ENCODE data around the gene PTPN11. TPM values are rescaled to one million over a fixed set of nuclear protein-coding genes. Genes with fewer than 3 reads are reported as not detected.
"Not testable (repeated sequence)": the region's sequence is repeated elsewhere in the genome, so short reads cannot be mapped to it uniquely, and the experiment has no call there.

Gene PTPN11
- total RNA-seq, 1 donor, result 133 TPM

- DNase-seq (ENCODE audit: low read depth), result no peak
- H3K4me3 ChIP-seq (ENCODE audit: low read depth, low read length), result no peak overlapping the region
- no peak for TF ChIP-seq CTCF (IDR thresholded peaks at IDR 0.05; ENCODE audit: insufficient read depth, low read length)
These were observed 99.6 kb downstream of the PTPN11 start for GRCh38 chr12:112518365-112518735.

GRCh38 chr12:112519841-112520340, 101.1 kb downstream of the PTPN11 start:
- not testable (repeated sequence) for DNase-seq (ENCODE audit: low read depth); H3K4me3 ChIP-seq (ENCODE audit: low read depth, low read length)

- no peak for DNase-seq (ENCODE audit: low read depth)
- no peak overlapping the region for H3K4me3 ChIP-seq (ENCODE audit: low read depth, low read length)
- TF ChIP-seq CTCF (IDR thresholded peaks at IDR 0.05; ENCODE audit: insufficient read depth, low read length), result no peak
These were observed 105.1 kb downstream of the PTPN11 start for GRCh38 chr12:112523856-112524255.

GRCh38 chr12:112524269-112524668, 105.5 kb downstream of the PTPN11 start:
- TF ChIP-seq CTCF (IDR thresholded peaks at IDR 0.05; ENCODE audit: insufficient read depth, low read length), result no peak
- no peak overlapping the region for H3K4me3 ChIP-seq (ENCODE audit: low read depth, low read length)

GRCh38 chr12:112524676-112525425, 106.1 kb downstream of the PTPN11 start:
- peak; percentile 12 for DNase-seq (ENCODE audit: low read depth)
- H3K4me3 ChIP-seq (ENCODE audit: low read depth, low read length), result no peak overlapping the region
- peak; percentile 9 for TF ChIP-seq CTCF (IDR thresholded peaks at IDR 0.05; ENCODE audit: insufficient read depth, low read length)

More at GRCh38 chr12:112524269-112524668, 105.5 kb downstream of the PTPN11 start:
- no peak for DNase-seq (ENCODE audit: low read depth)

GRCh38 chr12:112525426-112525809, 106.7 kb downstream of the PTPN11 start:
- no peak for TF ChIP-seq CTCF (IDR thresholded peaks at IDR 0.05; ENCODE audit: insufficient read depth, low read length)
- H3K4me3 ChIP-seq (ENCODE audit: low read depth, low read length), result no peak overlapping the region
- DNase-seq (ENCODE audit: low read depth), result no peak

GRCh38 chr12:112527082-112527481, 108.3 kb downstream of the PTPN11 start:
- no peak overlapping the region for H3K4me3 ChIP-seq (ENCODE audit: low read depth, low read length)

More at GRCh38 chr12:112527082-112527481, 108.3 kb downstream of the PTPN11 start:
- DNase-seq (ENCODE audit: low read depth), result no peak
- TF ChIP-seq CTCF (IDR thresholded peaks at IDR 0.05; ENCODE audit: insufficient read depth, low read length), result no peak

Data from fibroblast of the aortic adventitia (primary cell).